CD4-positive, alpha-beta T cell treated with Interleukin-15 for 4 hours (primary cell): ENCODE results near the gene CDKN2AIP.

Experiments
- DNase-seq: peaks from one replicate; pipeline ENCODE4 v3.0.0-alpha.2; 2020; ENCODE audit warnings: low spot score

Gene CDKN2AIP

GRCh38 chr4:183444214-183445096, at the start of gene CDKN2AIP:
Gene CDKN2AIP, plus strand, starts transcription at chr4:183444636. Its CDS starts 162 bp downstream, at chr4:183444798.
- DNase-seq, result peak; percentile 95

- DNase-seq, result no peak
Measured at GRCh38 chr4:183395395-183395794, 49.0 kb upstream of the CDKN2AIP start.

- DNase-seq, result peak; percentile 3
Measured at GRCh38 chr4:183396227-183396637, 48.2 kb upstream of the CDKN2AIP start.

GRCh38 chr4:183397741-183398297, 46.6 kb upstream of the CDKN2AIP start:
- no peak for DNase-seq

- peak; percentile 49 for DNase-seq
Measured at GRCh38 chr4:183398298-183399125, 45.9 kb upstream of the CDKN2AIP start.

GRCh38 chr4:183399126-183399522, 45.3 kb upstream of the CDKN2AIP start:
- DNase-seq, result no peak

- no peak for DNase-seq
Measured at GRCh38 chr4:183399616-183400015, 44.8 kb upstream of the CDKN2AIP start.

- DNase-seq, result no peak
Measured at GRCh38 chr4:183400035-183400434, 44.4 kb upstream of the CDKN2AIP start.

- DNase-seq, result no peak
Measured at GRCh38 chr4:183401473-183401872, 43.0 kb upstream of the CDKN2AIP start.

- no peak for DNase-seq
Measured at GRCh38 chr4:183402771-183403170, 41.7 kb upstream of the CDKN2AIP start.

GRCh38 chr4:183403486-183403885, 41.0 kb upstream of the CDKN2AIP start:
- no peak for DNase-seq

GRCh38 chr4:183403961-183404360, 40.5 kb upstream of the CDKN2AIP start:
- no peak for DNase-seq

- DNase-seq, result no peak
Measured at GRCh38 chr4:183405303-183405702, 39.1 kb upstream of the CDKN2AIP start.

GRCh38 chr4:183407128-183407585, 37.3 kb upstream of the CDKN2AIP start:
- peak; percentile 89 for DNase-seq

GRCh38 chr4:183407635-183408464, 36.6 kb upstream of the CDKN2AIP start:
- no peak for DNase-seq

GRCh38 chr4:183408796-183409195, 35.6 kb upstream of the CDKN2AIP start:
- DNase-seq, result no peak

GRCh38 chr4:183409483-183409882, 35.0 kb upstream of the CDKN2AIP start:
- no peak for DNase-seq

GRCh38 chr4:183409934-183410333, 34.5 kb upstream of the CDKN2AIP start:
- DNase-seq, result no peak

- no peak for DNase-seq
Measured at GRCh38 chr4:183411291-183411861, 33.1 kb upstream of the CDKN2AIP start.

- DNase-seq, result no peak
Measured at GRCh38 chr4:183412821-183413220, 31.6 kb upstream of the CDKN2AIP start.
